Measurements from ENCODE around the gene VGLL4. TPM values are rescaled to one million over a fixed set of nuclear protein-coding genes. Genes with fewer than 3 reads are reported as not detected.
"Not testable (repeated sequence)": the region's sequence is repeated elsewhere in the genome, so short reads cannot be mapped to it uniquely, and the experiment has no call there.

VGLL4 gene
- total RNA-seq, 2 experiments from 2014 or later, result 33.5 to 37.8 TPM

- Mint-ChIP-seq H3K4me1 (no peaks in the 10 kb centered on the region), H3K27ac (no peak overlapping the region), H3K27me3 (no peaks in the 10 kb centered on the region), H3K9me3 (peaks cover 2% of the 10 kb centered on the region), H3K4me3 (no peak overlapping the region), H3K36me3 (peaks cover 2% of the 10 kb centered on the region)
- no peak for ATAC-seq (ENCODE audit: low read depth)
- no peak for DNase-seq
- POLR2A ChIA-PET, result no interaction called here
Observed at GRCh38 chr3:11529281-11529680, 114.4 kb downstream of the VGLL4 start.

- ATAC-seq (ENCODE audit: low read depth); H3K4me1 Mint-ChIP-seq; DNase-seq; H3K9me3 Mint-ChIP-seq; H3K27ac Mint-ChIP-seq; POLR2A ChIA-PET; H3K27me3 Mint-ChIP-seq; H3K36me3 Mint-ChIP-seq; H3K4me3 Mint-ChIP-seq: not testable (repeated sequence)
Observed at GRCh38 chr3:11526121-11526520, 117.6 kb downstream of the VGLL4 start.

- POLR2A ChIA-PET, result no interaction called here
- no peak for DNase-seq
- H3K27me3 Mint-ChIP-seq, result no peaks in the 10 kb centered on the region
- H3K9me3 Mint-ChIP-seq, result peaks cover 2% of the 10 kb centered on the region
- ATAC-seq (ENCODE audit: low read depth), result no peak
- peaks cover 2% of the 10 kb centered on the region for H3K36me3 Mint-ChIP-seq
- H3K4me3 Mint-ChIP-seq, result no peak overlapping the region
- H3K4me1 Mint-ChIP-seq, result no peaks in the 10 kb centered on the region
- H3K27ac Mint-ChIP-seq, result no peak overlapping the region
Observed at GRCh38 chr3:11523572-11524101, 120.1 kb downstream of the VGLL4 start.

- H3K4me3 Mint-ChIP-seq, result no peak overlapping the region
- peaks cover 2% of the 10 kb centered on the region for H3K9me3 Mint-ChIP-seq
- DNase-seq, result no peak
- ATAC-seq (ENCODE audit: low read depth), result no peak
- no peaks in the 10 kb centered on the region for H3K4me1 Mint-ChIP-seq
- no peaks in the 10 kb centered on the region for H3K27me3 Mint-ChIP-seq
- peaks cover 2% of the 10 kb centered on the region for H3K36me3 Mint-ChIP-seq
- H3K27ac Mint-ChIP-seq, result no peak overlapping the region
- POLR2A ChIA-PET, result no interaction called here
Observed at GRCh38 chr3:11522953-11523571, 120.7 kb downstream of the VGLL4 start.

GRCh38 chr3:11522398-11522715, 121.4 kb downstream of the VGLL4 start:
- H3K27ac Mint-ChIP-seq, result no peak overlapping the region
- H3K9me3 Mint-ChIP-seq, result peaks cover 1% of the 10 kb centered on the region
- DNase-seq (no peak), ATAC-seq (ENCODE audit: low read depth) (no peak)
- H3K4me3 Mint-ChIP-seq, result no peak overlapping the region
- POLR2A ChIA-PET, result no interaction called here
- no peaks in the 10 kb centered on the region for H3K27me3 Mint-ChIP-seq
- H3K36me3 Mint-ChIP-seq, result peaks cover 1% of the 10 kb centered on the region
- no peaks in the 10 kb centered on the region for H3K4me1 Mint-ChIP-seq

GRCh38 chr3:11521167-11521566, 122.5 kb downstream of the VGLL4 start:
- POLR2A ChIA-PET, result no interaction called here
- Mint-ChIP-seq H3K4me3 (no peak overlapping the region), H3K9me3 (no peaks in the 10 kb centered on the region), H3K4me1 (no peaks in the 10 kb centered on the region), H3K36me3 (no peaks in the 10 kb centered on the region), H3K27me3 (no peaks in the 10 kb centered on the region), H3K27ac (no peak overlapping the region)
- ATAC-seq (ENCODE audit: low read depth) (no peak), DNase-seq (no peak)

- Mint-ChIP-seq H3K27me3 (no peaks in the 10 kb centered on the region), H3K9me3 (no peaks in the 10 kb centered on the region), H3K27ac (no peak overlapping the region), H3K4me1 (peaks cover 10% of the 10 kb centered on the region), H3K36me3 (peaks cover 5% of the 10 kb centered on the region), H3K4me3 (no peak overlapping the region)
- ATAC-seq (ENCODE audit: low read depth), result no peak
- no peak for DNase-seq
- POLR2A ChIA-PET, result no interaction called here
Observed at GRCh38 chr3:11517601-11518000, 126.1 kb downstream of the VGLL4 start.

- no peak for ATAC-seq (ENCODE audit: low read depth)
- peak overlapping the region; percentile 25 for H3K27ac Mint-ChIP-seq
- DNase-seq, result no peak
- peaks cover 5% of the 10 kb centered on the region for H3K36me3 Mint-ChIP-seq
- POLR2A ChIA-PET, result no interaction called here
- H3K9me3 Mint-ChIP-seq, result no peaks in the 10 kb centered on the region
- peaks cover 10% of the 10 kb centered on the region for H3K4me1 Mint-ChIP-seq
- H3K27me3 Mint-ChIP-seq, result no peaks in the 10 kb centered on the region
- no peak overlapping the region for H3K4me3 Mint-ChIP-seq
Observed at GRCh38 chr3:11514191-11514821, 129.4 kb downstream of the VGLL4 start.

GRCh38 chr3:11513817-11514135, 129.9 kb downstream of the VGLL4 start:
- Mint-ChIP-seq H3K4me1 (peaks cover 10% of the 10 kb centered on the region), H3K36me3 (peaks cover 5% of the 10 kb centered on the region), H3K27ac (no peak overlapping the region), H3K4me3 (no peak overlapping the region), H3K27me3 (no peaks in the 10 kb centered on the region), H3K9me3 (no peaks in the 10 kb centered on the region)
- DNase-seq, result no peak
- POLR2A ChIA-PET, result no interaction called here
- no peak for ATAC-seq (ENCODE audit: low read depth)

GRCh38 chr3:11513125-11513816, 130.4 kb downstream of the VGLL4 start:
- peaks cover 10% of the 10 kb centered on the region for H3K4me1 Mint-ChIP-seq
- H3K36me3 Mint-ChIP-seq; DNase-seq; H3K9me3 Mint-ChIP-seq; ATAC-seq (ENCODE audit: low read depth); POLR2A ChIA-PET; H3K27ac Mint-ChIP-seq; H3K4me3 Mint-ChIP-seq; H3K27me3 Mint-ChIP-seq: not testable (repeated sequence)

GRCh38 chr3:11511606-11512005, 132.1 kb downstream of the VGLL4 start:
- POLR2A ChIA-PET; H3K27me3 Mint-ChIP-seq; H3K9me3 Mint-ChIP-seq; ATAC-seq (ENCODE audit: low read depth); H3K4me3 Mint-ChIP-seq; H3K36me3 Mint-ChIP-seq; H3K27ac Mint-ChIP-seq; DNase-seq: not testable (repeated sequence)
- H3K4me1 Mint-ChIP-seq, result peaks cover 11% of the 10 kb centered on the region

GRCh38 chr3:11510356-11510755, 133.4 kb downstream of the VGLL4 start:
- peaks cover 5% of the 10 kb centered on the region for H3K36me3 Mint-ChIP-seq
- POLR2A ChIA-PET, result no interaction called here
- no peak overlapping the region for H3K4me3 Mint-ChIP-seq
- peaks cover 11% of the 10 kb centered on the region for H3K4me1 Mint-ChIP-seq
- no peaks in the 10 kb centered on the region for H3K27me3 Mint-ChIP-seq
- no peak overlapping the region for H3K27ac Mint-ChIP-seq
- DNase-seq (no peak), ATAC-seq (ENCODE audit: low read depth) (no peak)
- peaks cover 2% of the 10 kb centered on the region for H3K9me3 Mint-ChIP-seq

- Mint-ChIP-seq H3K9me3 (peaks cover 2% of the 10 kb centered on the region), H3K27ac (no peak overlapping the region), H3K27me3 (no peaks in the 10 kb centered on the region), H3K4me1 (peaks cover 11% of the 10 kb centered on the region), H3K4me3 (no peak overlapping the region), H3K36me3 (peaks cover 4% of the 10 kb centered on the region)
- POLR2A ChIA-PET, result no interaction called here
- DNase-seq (no peak), ATAC-seq (ENCODE audit: low read depth) (no peak)
Observed at GRCh38 chr3:11510001-11510340, 133.7 kb downstream of the VGLL4 start.
